Cardiac muscle cell (in vitro differentiated cells and primary cell): ENCODE results near the gene FAM168A. TPM values are rescaled to one million over a fixed set of nuclear protein-coding genes. Genes with fewer than 3 reads are reported as not detected.
A peak's percentile ranks its signal among the peaks of the same experiment; 100 is the strongest.

ENCODE experiments used
- DNase-seq, 2 donors: peaks; one replicate each; pipeline versions ENCODE4 v3.0.0 to v3.0.0-alpha.2; 2010 to 2017; ENCODE audit warnings: low read depth in 1 of 2, low spot score in 1 of 2
- H3K27ac ChIP-seq: fragments of 200-600 bp; sonication (generic); 2 replicates; pipeline ENCODE4 v1.5.1; 2016
- H3K27me3 ChIP-seq: fragments of 200-600 bp; sonication (generic); 2 replicates; pipeline ENCODE4 v1.6.0; 2016; ENCODE audit warnings: control low read depth
- H3K36me3 ChIP-seq: fragments of 200-600 bp; sonication (generic); 2 replicates; pipeline ENCODE4 v1.5.1; 2016; ENCODE audit warnings: control low read depth
- H3K4me1 ChIP-seq: fragments of 200-600 bp; sonication (generic); 2 replicates; pipeline ENCODE4 v1.8.1; 2017; ENCODE audit warnings: low read depth, mild to moderate bottlenecking, mixed run types
- H3K4me3 ChIP-seq: fragments of 200-600 bp; sonication (generic); 2 replicates; pipeline ENCODE4 v1.5.1; 2016; ENCODE audit warnings: mild to moderate bottlenecking
- H3K9me3 ChIP-seq: fragments of 200-600 bp; sonication (generic); 2 replicates; pipeline ENCODE4 v1.5.1; 2017; ENCODE audit warnings: low read depth, mild to moderate bottlenecking, control low read depth
- polyA plus RNA-seq: library from polyadenylated mRNA; unstranded; fragments of >200 nt; fragmentation: Nextera tagmentation; extraction: Ambion mirVana; gene quantifications from 2 replicates; pipeline ENCODE4 v1.2.1, GENCODE V29; 2016
- total RNA-seq: library from RNA; depleted of rRNA; stranded (reverse); fragments of >200 nt; gene quantifications from 2 replicates; pipeline ENCODE4 v1.2.3, GENCODE V29; 2016
- TF ChIP-seq, protein P1 (sequence below): IDR thresholded peaks from 2 replicates; pipeline ENCODE4 v1.5.1; 2012; ENCODE audit warnings: low read depth, mild to moderate bottlenecking, low read length

The FAM168A gene
- total and polyA plus RNA-seq, 2 experiments from 2014 or later, result 9.7 to 32.4 TPM

DNA sequence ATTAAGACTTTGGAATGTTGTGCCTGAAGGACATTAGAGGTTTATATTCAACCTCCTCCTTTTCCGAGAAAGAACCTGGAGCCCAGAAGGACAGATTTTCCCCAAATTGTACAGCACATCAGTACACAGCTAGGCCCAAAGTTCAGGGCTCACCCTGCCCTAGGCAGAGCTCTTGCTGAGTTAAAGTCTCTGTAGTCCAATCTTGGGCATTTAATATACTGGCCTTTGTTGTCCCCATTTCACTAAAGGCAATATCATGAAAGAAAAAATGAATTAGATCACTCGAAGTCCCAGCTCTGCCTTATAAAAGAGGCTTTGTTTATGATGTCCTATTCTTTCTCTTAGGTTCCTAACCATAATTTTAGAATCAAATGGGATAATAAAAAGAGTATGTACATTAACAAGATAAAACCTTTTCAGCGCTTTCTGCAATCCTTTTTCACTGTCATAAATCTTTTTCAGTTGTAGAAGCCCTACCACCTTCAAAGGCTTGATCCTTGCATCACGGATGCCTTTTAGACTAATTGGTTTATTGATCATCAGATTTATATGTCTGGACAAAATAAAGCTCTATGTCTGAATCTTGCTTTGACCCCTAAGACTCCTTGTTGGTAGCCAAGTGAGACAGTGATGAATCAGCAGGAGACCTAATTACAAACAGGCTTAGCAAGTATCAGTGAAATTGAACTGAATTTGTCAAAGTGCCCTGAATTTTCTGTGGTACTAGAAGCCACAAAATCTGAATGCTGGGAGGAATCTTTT is 181.9 kb downstream of the FAM168A start:
- Histone ChIP-seq H3K4me3 (no peak overlapping the region), H3K27me3 (no peaks in the 10 kb centered on the region), H3K4me1 (peaks cover 4% of the 10 kb centered on the region), H3K9me3 (no peaks in the 10 kb centered on the region), H3K36me3 (peaks cover 6% of the 10 kb centered on the region), H3K27ac (no peak overlapping the region)
- TF ChIP-seq, protein P1, sequence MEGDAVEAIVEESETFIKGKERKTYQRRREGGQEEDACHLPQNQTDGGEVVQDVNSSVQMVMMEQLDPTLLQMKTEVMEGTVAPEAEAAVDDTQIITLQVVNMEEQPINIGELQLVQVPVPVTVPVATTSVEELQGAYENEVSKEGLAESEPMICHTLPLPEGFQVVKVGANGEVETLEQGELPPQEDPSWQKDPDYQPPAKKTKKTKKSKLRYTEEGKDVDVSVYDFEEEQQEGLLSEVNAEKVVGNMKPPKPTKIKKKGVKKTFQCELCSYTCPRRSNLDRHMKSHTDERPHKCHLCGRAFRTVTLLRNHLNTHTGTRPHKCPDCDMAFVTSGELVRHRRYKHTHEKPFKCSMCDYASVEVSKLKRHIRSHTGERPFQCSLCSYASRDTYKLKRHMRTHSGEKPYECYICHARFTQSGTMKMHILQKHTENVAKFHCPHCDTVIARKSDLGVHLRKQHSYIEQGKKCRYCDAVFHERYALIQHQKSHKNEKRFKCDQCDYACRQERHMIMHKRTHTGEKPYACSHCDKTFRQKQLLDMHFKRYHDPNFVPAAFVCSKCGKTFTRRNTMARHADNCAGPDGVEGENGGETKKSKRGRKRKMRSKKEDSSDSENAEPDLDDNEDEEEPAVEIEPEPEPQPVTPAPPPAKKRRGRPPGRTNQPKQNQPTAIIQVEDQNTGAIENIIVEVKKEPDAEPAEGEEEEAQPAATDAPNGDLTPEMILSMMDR, result no peak
- no peak for DNase-seq

GRCh38 chr11:73414977-73415651 is 182.8 kb downstream of the FAM168A start:
- Histone ChIP-seq H3K4me3 (no peak overlapping the region), H3K36me3 (peaks cover 6% of the 10 kb centered on the region), H3K9me3 (no peaks in the 10 kb centered on the region), H3K4me1 (peaks cover 3% of the 10 kb centered on the region), H3K27me3 (no peaks in the 10 kb centered on the region), H3K27ac (no peak overlapping the region)
- peak in 1 of 2 donors; percentile 53 for DNase-seq
- TF ChIP-seq, protein P1, result no peak

DNA sequence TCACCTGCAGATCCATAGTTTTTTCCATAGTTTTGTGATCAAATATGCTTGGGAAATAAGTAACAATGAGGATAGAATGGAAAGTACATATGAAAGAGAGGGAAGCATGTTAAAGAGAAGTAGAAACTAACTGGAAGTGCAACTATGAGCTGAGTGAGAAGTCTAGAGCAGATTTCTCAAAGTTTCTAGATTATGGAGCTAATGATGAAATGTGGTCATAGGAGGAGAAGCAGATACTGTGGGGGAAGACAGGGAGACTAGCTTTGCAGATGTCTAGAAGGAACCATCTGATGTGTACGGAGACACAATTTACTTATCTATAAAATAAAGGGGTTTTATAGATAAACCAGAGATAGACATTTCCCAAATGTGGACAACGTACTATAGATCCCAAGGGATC is 184.7 kb downstream of the FAM168A start:
- no peaks in the 10 kb centered on the region for H3K27me3 ChIP-seq
- no peak for DNase-seq
- TF ChIP-seq, protein P1, result no peak
- no peak overlapping the region for H3K27ac ChIP-seq
- H3K4me1 ChIP-seq, result peaks cover 3% of the 10 kb centered on the region
- H3K36me3 ChIP-seq, result peaks cover 10% of the 10 kb centered on the region
- H3K9me3 ChIP-seq, result no peaks in the 10 kb centered on the region
- H3K4me3 ChIP-seq, result no peak overlapping the region

DNA sequence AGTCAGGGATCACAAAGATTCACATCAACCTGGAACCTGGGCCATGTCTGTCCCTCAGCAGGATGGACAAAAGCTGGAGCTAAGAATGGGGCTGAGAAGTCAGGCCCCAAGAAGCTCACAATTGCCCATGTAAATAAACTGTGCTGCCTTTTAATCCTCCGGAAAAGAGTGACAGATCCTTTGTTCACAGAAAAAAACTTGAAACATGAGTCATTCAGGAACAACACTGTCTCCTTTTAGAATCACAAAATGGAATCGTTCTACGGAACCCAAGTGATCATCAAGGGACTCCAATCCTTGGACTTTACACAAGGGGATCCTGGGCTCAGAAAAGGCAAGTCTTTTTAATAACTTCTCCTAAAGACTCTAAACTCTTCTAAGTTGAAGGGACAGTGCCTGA is 185.6 kb downstream of the FAM168A start:
- Histone ChIP-seq H3K27ac (no peak overlapping the region), H3K4me3 (no peak overlapping the region), H3K9me3 (no peaks in the 10 kb centered on the region), H3K4me1 (peaks cover 3% of the 10 kb centered on the region), H3K36me3 (peaks cover 4% of the 10 kb centered on the region), H3K27me3 (no peaks in the 10 kb centered on the region)
- TF ChIP-seq, protein P1, result no peak
- DNase-seq, result no peak

GRCh38 chr11:73411031-73411430 is 186.9 kb downstream of the FAM168A start:
- TF ChIP-seq, protein P1, result no peak
- H3K9me3 ChIP-seq, result no peaks in the 10 kb centered on the region

More at GRCh38 chr11:73411031-73411430, 186.9 kb downstream of the FAM168A start:
- Histone ChIP-seq H3K4me3 (no peak overlapping the region), H3K27me3 (no peaks in the 10 kb centered on the region), H3K27ac (no peak overlapping the region), H3K4me1 (peaks cover 3% of the 10 kb centered on the region), H3K36me3 (peaks cover 4% of the 10 kb centered on the region)
- DNase-seq, result no peak
